ENCODE results near the gene MSI2. TPM values are rescaled to one million over a fixed set of nuclear protein-coding genes. Genes with fewer than 3 reads are reported as not detected.

MSI2 gene
- total RNA-seq, 1 donor from 2014 or later = 140 TPM

DNA sequence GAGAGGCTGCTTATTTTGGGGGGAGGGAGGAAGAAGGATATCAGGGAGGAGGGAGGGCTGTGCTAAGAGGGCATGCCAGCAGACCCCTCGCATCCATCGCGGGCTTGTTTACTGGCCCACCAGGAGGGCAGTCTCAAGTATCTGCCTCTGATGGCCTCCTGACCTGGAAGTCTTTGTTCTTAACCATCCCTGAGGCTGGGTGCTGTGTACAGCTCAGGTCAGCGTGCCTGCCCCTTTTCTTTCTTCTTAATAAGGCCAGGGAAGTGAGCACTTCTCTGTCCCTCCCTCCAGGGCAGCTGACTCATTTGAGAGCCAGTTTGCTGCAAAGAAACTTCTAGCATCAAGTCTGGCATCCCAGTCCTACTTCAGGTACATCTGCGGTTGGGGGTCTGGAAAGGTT is 331.8 kb downstream of the MSI2 start:
- Mint-ChIP-seq H3K27ac (ENCODE audit: unreplicated experiment) (peak overlapping the region; percentile 14), H3K36me3 (ENCODE audit: low read depth) (no peaks in the 10 kb centered on the region), H3K9me3 (no peaks in the 10 kb centered on the region), H3K27me3 (ENCODE audit: low read depth) (no peaks in the 10 kb centered on the region), H3K4me3 (no peak overlapping the region), H3K4me1 (peaks cover 43% of the 10 kb centered on the region)
- TF ChIP-seq, protein P1, sequence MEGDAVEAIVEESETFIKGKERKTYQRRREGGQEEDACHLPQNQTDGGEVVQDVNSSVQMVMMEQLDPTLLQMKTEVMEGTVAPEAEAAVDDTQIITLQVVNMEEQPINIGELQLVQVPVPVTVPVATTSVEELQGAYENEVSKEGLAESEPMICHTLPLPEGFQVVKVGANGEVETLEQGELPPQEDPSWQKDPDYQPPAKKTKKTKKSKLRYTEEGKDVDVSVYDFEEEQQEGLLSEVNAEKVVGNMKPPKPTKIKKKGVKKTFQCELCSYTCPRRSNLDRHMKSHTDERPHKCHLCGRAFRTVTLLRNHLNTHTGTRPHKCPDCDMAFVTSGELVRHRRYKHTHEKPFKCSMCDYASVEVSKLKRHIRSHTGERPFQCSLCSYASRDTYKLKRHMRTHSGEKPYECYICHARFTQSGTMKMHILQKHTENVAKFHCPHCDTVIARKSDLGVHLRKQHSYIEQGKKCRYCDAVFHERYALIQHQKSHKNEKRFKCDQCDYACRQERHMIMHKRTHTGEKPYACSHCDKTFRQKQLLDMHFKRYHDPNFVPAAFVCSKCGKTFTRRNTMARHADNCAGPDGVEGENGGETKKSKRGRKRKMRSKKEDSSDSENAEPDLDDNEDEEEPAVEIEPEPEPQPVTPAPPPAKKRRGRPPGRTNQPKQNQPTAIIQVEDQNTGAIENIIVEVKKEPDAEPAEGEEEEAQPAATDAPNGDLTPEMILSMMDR (conservative IDR thresholded peaks at IDR 0.05) = no peak
- no peak for DNase-seq (ENCODE audit: low read depth, low spot score)

DNA sequence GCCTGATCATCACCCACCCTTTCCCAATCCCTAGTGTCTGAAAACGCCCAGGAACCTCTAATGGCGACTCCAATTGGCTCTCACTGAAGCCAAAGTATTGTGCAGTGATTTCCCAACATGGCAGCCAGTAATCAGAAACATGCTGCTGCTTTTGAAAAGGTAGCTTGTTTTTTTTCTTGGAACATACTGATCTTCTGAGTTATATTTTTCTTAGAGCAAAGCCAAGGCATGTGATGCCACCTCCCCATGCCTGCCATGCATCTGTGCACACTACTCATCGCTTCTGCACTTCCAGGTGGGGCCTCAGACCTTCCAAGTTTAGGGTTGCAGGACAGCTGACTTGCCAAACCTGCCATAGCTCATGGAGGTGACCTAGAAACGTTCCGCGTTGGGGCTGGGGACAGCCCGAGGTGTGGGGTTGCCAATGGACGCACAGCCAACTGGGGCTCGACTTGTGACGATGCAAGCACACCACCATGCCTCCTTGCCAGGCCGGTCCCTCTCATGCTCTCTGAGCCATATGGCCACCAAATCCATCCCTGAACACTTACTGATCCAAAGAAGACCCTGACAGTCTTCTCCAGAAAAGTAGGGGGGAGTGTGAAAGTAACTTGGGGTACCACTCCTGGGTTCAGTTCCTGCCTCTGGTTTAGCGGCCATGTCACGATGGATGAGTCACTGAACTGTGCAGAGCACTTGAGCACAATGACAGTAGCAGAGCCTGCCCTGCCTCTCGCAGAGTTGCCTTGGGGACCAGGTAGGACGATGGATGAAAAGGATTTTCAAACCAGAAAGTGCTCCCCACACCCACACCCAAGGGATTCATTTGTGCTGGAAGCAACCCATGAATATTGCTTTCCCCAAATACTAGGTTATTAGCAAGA is 333.1 kb downstream of the MSI2 start:
- TF ChIP-seq, protein P1 (conservative IDR thresholded peaks at IDR 0.05) = no peak
- Mint-ChIP-seq H3K27ac (ENCODE audit: unreplicated experiment) (no peak overlapping the region), H3K9me3 (no peaks in the 10 kb centered on the region), H3K4me3 (no peak overlapping the region), H3K36me3 (ENCODE audit: low read depth) (peaks cover 4% of the 10 kb centered on the region), H3K27me3 (ENCODE audit: low read depth) (no peaks in the 10 kb centered on the region), H3K4me1 (peaks cover 47% of the 10 kb centered on the region)
- DNase-seq (ENCODE audit: low read depth, low spot score) = no peak

DNA sequence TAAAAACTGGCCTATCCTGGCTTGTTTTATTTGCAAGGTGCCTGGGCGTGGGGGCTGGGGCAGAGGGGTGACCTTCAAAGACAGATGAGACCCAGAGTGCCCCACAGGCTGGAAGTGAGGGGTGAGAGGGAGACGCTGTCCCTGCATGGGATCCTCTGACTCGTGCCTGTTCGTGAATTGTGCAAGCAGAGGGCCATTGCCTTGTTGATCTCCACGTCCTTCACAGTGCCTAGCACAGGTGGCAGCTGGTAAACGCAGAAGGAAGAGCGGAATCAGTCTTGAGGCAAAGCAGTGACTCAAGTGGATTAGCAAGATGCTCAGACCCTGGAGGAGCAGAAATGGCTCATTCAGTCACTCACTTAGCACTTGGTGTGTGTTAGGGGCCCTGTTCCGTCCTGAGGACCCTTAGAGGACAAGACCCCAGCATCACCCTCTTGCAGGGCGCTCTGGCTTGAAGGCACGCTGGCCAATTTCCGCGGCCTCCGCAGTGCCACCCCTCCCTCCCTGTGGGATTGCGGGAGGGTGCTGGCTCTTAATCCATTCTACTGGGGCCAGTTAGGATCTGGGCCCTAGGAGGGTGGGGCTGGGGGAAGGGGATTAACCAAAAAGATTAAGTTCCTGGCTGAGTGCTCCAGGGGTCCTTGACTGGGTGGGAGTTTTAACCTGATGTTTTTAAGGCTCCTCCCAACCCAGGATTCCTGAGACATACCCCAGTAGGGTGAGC is 337.6 kb downstream of the MSI2 start:
- Mint-ChIP-seq H3K9me3 (peaks cover 3% of the 10 kb centered on the region), H3K36me3 (ENCODE audit: low read depth) (peaks cover 10% of the 10 kb centered on the region), H3K4me1 (peaks cover 39% of the 10 kb centered on the region), H3K27me3 (ENCODE audit: low read depth) (no peaks in the 10 kb centered on the region), H3K27ac (ENCODE audit: unreplicated experiment) (peak overlapping the region; percentile 8), H3K4me3 (peak overlapping the region; percentile 35)
- DNase-seq (ENCODE audit: low read depth, low spot score) = no peak
- TF ChIP-seq, protein P1 (conservative IDR thresholded peaks at IDR 0.05) = no peak

DNA sequence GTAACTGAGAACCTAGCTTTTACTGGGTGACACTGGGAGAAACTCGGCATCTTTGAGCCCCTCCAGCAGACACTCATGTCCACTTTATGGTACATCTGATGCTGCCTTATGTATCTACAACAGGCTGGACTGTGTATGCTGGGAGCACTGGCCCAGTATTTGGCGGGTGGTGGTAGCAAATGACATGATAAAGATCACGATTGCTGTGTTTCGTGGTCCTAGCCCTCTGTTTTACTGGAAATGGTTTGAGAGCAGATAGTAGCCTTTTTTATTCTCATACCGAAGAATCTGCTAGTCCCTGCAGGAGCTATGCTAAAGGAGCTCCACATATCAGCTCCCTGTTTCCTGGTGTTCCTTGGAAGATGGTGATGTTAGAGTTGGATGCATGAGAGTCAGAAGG is 338.4 kb downstream of the MSI2 start:
- peaks cover 10% of the 10 kb centered on the region for H3K36me3 Mint-ChIP-seq (ENCODE audit: low read depth)
- H3K4me1 Mint-ChIP-seq = peaks cover 38% of the 10 kb centered on the region
- no peak for DNase-seq (ENCODE audit: low read depth, low spot score)
- no peak overlapping the region for H3K4me3 Mint-ChIP-seq
- TF ChIP-seq, protein P1 (conservative IDR thresholded peaks at IDR 0.05) = no peak
- H3K9me3 Mint-ChIP-seq = peaks cover 3% of the 10 kb centered on the region
- no peak overlapping the region for H3K27ac Mint-ChIP-seq (ENCODE audit: unreplicated experiment)
- no peaks in the 10 kb centered on the region for H3K27me3 Mint-ChIP-seq (ENCODE audit: low read depth)

DNA sequence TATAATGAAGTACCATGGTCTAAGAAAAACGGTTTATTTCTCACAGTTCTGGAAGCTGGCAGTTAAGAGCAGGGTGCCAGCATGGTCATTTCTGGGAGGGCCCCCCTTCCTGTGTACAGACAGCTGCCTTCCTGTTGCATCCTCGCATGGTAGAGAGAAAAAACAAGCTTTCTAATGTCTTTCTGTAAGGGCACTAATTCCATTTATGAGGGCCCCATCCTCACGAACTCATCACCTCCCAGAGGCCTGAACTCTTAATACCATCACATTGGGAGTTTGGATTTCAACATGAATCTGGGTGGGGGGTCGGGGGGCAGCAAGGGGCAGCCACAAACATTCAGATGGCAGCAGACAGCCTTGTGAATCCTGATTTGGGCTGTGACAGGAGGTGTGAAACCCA is 339.1 kb downstream of the MSI2 start:
- Mint-ChIP-seq H3K9me3 (peaks cover 3% of the 10 kb centered on the region), H3K4me1 (peaks cover 34% of the 10 kb centered on the region), H3K27me3 (ENCODE audit: low read depth) (no peaks in the 10 kb centered on the region), H3K27ac (ENCODE audit: unreplicated experiment) (no peak overlapping the region), H3K4me3 (peak overlapping the region; percentile 63), H3K36me3 (ENCODE audit: low read depth) (peaks cover 10% of the 10 kb centered on the region)
- TF ChIP-seq, protein P1 (conservative IDR thresholded peaks at IDR 0.05) = no peak
- DNase-seq (ENCODE audit: low read depth, low spot score) = no peak

Measured in neural crest cell (in vitro differentiated cells).